H1 (cell line): ENCODE data around the gene CDKN1B. TPM values are rescaled to one million over a fixed set of nuclear protein-coding genes. Genes with fewer than 3 reads are reported as not detected.

Source experiments
- CHD7 ChIP-seq: fragments of 300-600 bp; sonication (generic); IDR thresholded peaks from 2 replicates; pipeline ENCODE4 v1.7.1; 2012; ENCODE audit warnings: low read length, moderate library complexity, mild to moderate bottlenecking, inconsistent platforms; ENCODE audit not compliant: insufficient replicate concordance
- PHF8 ChIP-seq: fragments of 200-600 bp; sonication (generic); conservative IDR thresholded peaks from 2 replicates; pipeline ENCODE4 v1.7.1; 2012; ENCODE audit warnings: low read depth, mild to moderate bottlenecking, inconsistent platforms, low read length, moderate library complexity
- polyA plus RNA-seq, 7 experiments: library from polyadenylated mRNA; depleted of rRNA in 3 of 7; stranded (reverse) in 5 of 7; unstranded in 2 of 7; fragments of >200 nt in 5 of 7; fragments of 200-250 nt in 2 of 7; gene quantifications; 1 replicate in 5 of 7; 2 replicates in 1 of 7; 4 replicates in 1 of 7; pipeline versions ENCODE4 v1.2.1 to v1.2.3, GENCODE V29; 2011 to 2013; ENCODE audit warnings: missing spikeins in 2 of 7, mixed read lengths in 2 of 7
- total RNA-seq: library from RNA; stranded (reverse); fragmentation: NEBNext Ultra II Directional; extraction: Animal tissue kit (Norgen Biotek cat#: 25700); gene quantifications from 2 replicates; pipeline ENCODE4 v1.2.1, GENCODE V29; 2021

CDKN1B gene
- total and polyA plus RNA-seq, 2 of the 8 experiments (the other 6 are each of a cell fraction or from before 2014, with no cell fraction given), result 6.5 to 27.2 TPM

- TF ChIP-seq CHD7, result no peak
- TF ChIP-seq PHF8, result 0 out of 2 replicates have a peak, but pooled peaks have one; percentile 21
Measured at GRCh38 chr12:12725956-12726554, 8.9 kb downstream of the CDKN1B start (continued).
